ENCODE measurements around the gene SH2D2A.

DNA sequence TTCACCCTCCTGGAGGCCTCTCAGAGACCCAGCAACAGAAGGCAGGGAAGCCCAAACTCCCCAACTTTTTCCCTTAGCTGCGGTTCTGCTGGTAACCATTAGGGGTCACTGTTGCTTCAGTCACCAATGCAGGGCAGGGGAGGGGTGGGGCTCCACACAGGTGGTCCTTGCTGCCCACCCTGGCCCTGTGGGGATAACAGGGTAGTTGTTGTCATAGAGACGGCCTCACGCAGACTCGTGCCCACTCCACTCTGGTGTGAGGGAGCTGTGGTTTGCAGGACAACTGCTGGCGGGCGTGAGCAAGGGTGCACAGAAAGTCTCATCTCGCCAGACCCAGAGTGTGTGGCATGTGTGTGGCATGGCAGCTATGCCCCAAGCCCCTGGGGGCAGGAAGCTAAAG, 22.3 kb upstream of the SH2D2A start:
- TF ChIP-seq, protein P1, sequence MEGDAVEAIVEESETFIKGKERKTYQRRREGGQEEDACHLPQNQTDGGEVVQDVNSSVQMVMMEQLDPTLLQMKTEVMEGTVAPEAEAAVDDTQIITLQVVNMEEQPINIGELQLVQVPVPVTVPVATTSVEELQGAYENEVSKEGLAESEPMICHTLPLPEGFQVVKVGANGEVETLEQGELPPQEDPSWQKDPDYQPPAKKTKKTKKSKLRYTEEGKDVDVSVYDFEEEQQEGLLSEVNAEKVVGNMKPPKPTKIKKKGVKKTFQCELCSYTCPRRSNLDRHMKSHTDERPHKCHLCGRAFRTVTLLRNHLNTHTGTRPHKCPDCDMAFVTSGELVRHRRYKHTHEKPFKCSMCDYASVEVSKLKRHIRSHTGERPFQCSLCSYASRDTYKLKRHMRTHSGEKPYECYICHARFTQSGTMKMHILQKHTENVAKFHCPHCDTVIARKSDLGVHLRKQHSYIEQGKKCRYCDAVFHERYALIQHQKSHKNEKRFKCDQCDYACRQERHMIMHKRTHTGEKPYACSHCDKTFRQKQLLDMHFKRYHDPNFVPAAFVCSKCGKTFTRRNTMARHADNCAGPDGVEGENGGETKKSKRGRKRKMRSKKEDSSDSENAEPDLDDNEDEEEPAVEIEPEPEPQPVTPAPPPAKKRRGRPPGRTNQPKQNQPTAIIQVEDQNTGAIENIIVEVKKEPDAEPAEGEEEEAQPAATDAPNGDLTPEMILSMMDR (IDR thresholded peaks at IDR 0.05; ENCODE audit: poor library complexity, severe bottlenecking) = peak; percentile 82
- no peak for TF ChIP-seq POLR2AphosphoS5 (IDR thresholded peaks at IDR 0.05)
- TF ChIP-seq MXI1 (conservative IDR thresholded peaks at IDR 0.05; ENCODE audit: poor library complexity, severe bottlenecking) = no peak
- TF ChIP-seq EZH2 (IDR thresholded peaks at IDR 0.05; ENCODE audit: borderline replicate concordance, insufficient read depth, low read length, poor library complexity, severe bottlenecking) = no peak
- no peak for TF ChIP-seq EP300 (conservative IDR thresholded peaks at IDR 0.05; ENCODE audit: poor library complexity, severe bottlenecking)
